Measurements from ENCODE around the gene ZNRF3. TPM values are rescaled to one million over a fixed set of nuclear protein-coding genes. Genes with fewer than 3 reads are reported as not detected.

ZNRF3 gene
- polyA plus RNA-seq, 3 donors = 0.13 TPM; not detected in 2

GRCh38 chr22:28898233-28898629 is 14.9 kb downstream of the ZNRF3 start:
- Mint-ChIP-seq H3K4me1 (peaks cover 34% of the 10 kb centered on the region), H3K36me3 (no peaks in the 10 kb centered on the region), H3K27ac (no peak overlapping the region), H3K4me3 (no peak overlapping the region), H3K9me3 (peaks cover 0 to 5% (median 0%) of the 10 kb centered on the region in 7 donors), H3K27me3 (ENCODE audit: low read depth in 3 of 3) (peaks cover 0 to 5% (median 2%) of the 10 kb centered on the region in 3 donors)
- H3K4me1 ChIP-seq (ENCODE audit: control insufficient read depth in 1 of 2, insufficient read depth in 2 of 2, low read length in 2 of 2) = peaks cover 11 to 13% of the 10 kb centered on the region in 2 donors
- H3K27ac ChIP-seq (ENCODE audit: low read depth in 1 of 2, low read length in 2 of 2) = no peak overlapping the region
- no peak for TF ChIP-seq CTCF (IDR thresholded peaks at IDR 0.05)
- WGBS (ENCODE audit: insufficient coverage) = no CpG with 5 or more reads among the region's 4 CpGs
- no peaks in the 10 kb centered on the region for H4K20me1 ChIP-seq (ENCODE audit: insufficient read depth, low read length)
- H3K36me3 ChIP-seq (replicated peaks in 1 of 2; ENCODE audit: control insufficient read depth in 1 of 2, insufficient read depth in 2 of 2, low read length in 2 of 2) = no peaks in the 10 kb centered on the region
- H3K27me3 ChIP-seq (ENCODE audit: control insufficient read depth in 2 of 2, insufficient read depth in 2 of 2, low read length in 2 of 2) = no peaks in the 10 kb centered on the region
- DNase-seq = no peak
- H3K9me3 ChIP-seq (replicated peaks in 1 of 2; ENCODE audit: control insufficient read depth in 1 of 2, insufficient read depth in 1 of 2, low read length in 2 of 2) = no peaks in the 10 kb centered on the region
- intact Hi-C loops (cut with micrococcal nuclease) = no loop called here
- H2AFZ ChIP-seq (ENCODE audit: insufficient read depth, low read depth, low read length, poor library complexity, severe bottlenecking) = no peak overlapping the region
- H3K9ac ChIP-seq (ENCODE audit: insufficient read depth, low read length, poor library complexity, severe bottlenecking) = no peak overlapping the region
- no peak overlapping the region for H3K4me2 ChIP-seq (replicated peaks; ENCODE audit: extremely low read depth, low read length, poor library complexity, severe bottlenecking)
- H3K79me2 ChIP-seq (ENCODE audit: insufficient read depth, low read length) = no peaks in the 10 kb centered on the region
- H3K4me3 ChIP-seq (replicated peaks in 1 of 3; ENCODE audit: low read depth in 2 of 3, low read length in 3 of 3) = no peak overlapping the region

- H2AFZ ChIP-seq (ENCODE audit: insufficient read depth, low read depth, low read length, poor library complexity, severe bottlenecking) = no peak overlapping the region
- H3K4me2 ChIP-seq (replicated peaks; ENCODE audit: extremely low read depth, low read length, poor library complexity, severe bottlenecking) = no peak overlapping the region
- no peaks in the 10 kb centered on the region for H3K36me3 Mint-ChIP-seq
- no peak for TF ChIP-seq CTCF (IDR thresholded peaks at IDR 0.05)
- peak overlapping the region in 1 of 7 donors; percentile 6 for H3K27ac Mint-ChIP-seq
- H3K27me3 Mint-ChIP-seq (ENCODE audit: low read depth in 3 of 3) = peaks cover 0 to 4% (median 2%) of the 10 kb centered on the region in 3 donors
- H3K79me2 ChIP-seq (ENCODE audit: insufficient read depth, low read length) = no peaks in the 10 kb centered on the region
- H3K27ac ChIP-seq (ENCODE audit: low read depth in 1 of 2, low read length in 2 of 2) = no peak overlapping the region
- H3K9ac ChIP-seq (ENCODE audit: insufficient read depth, low read length, poor library complexity, severe bottlenecking) = no peak overlapping the region
- H3K4me3 ChIP-seq (replicated peaks in 1 of 3; ENCODE audit: low read depth in 2 of 3, low read length in 3 of 3) = no peak overlapping the region
- peaks cover 27% of the 10 kb centered on the region for H3K4me1 Mint-ChIP-seq
- no peak for DNase-seq
- H3K9me3 Mint-ChIP-seq = peaks cover 0 to 2% (median 0%) of the 10 kb centered on the region in 7 donors
- H3K36me3 ChIP-seq (replicated peaks in 1 of 2; ENCODE audit: control insufficient read depth in 1 of 2, insufficient read depth in 2 of 2, low read length in 2 of 2) = no peaks in the 10 kb centered on the region
- H4K20me1 ChIP-seq (ENCODE audit: insufficient read depth, low read length) = no peaks in the 10 kb centered on the region
- intact Hi-C loops (cut with micrococcal nuclease) = no loop called here
- WGBS (ENCODE audit: insufficient coverage) = 0% methylated on average over 2 of the region's 9 CpGs
- no peaks in the 10 kb centered on the region for H3K9me3 ChIP-seq (replicated peaks in 1 of 2; ENCODE audit: control insufficient read depth in 1 of 2, insufficient read depth in 1 of 2, low read length in 2 of 2)
- no peaks in the 10 kb centered on the region for H3K27me3 ChIP-seq (ENCODE audit: control insufficient read depth in 2 of 2, insufficient read depth in 2 of 2, low read length in 2 of 2)
- H3K4me1 ChIP-seq (ENCODE audit: control insufficient read depth in 1 of 2, insufficient read depth in 2 of 2, low read length in 2 of 2) = peaks cover 7 to 9% of the 10 kb centered on the region in 2 donors
- H3K4me3 Mint-ChIP-seq = peak overlapping the region in 1 of 2 donors; percentile 50
These were observed 16.0 kb downstream of the ZNRF3 start for GRCh38 chr22:28899199-28899853.
